Keratinocyte (primary cell): ENCODE results near the gene TUBB4B. TPM values are rescaled to one million over a fixed set of nuclear protein-coding genes. Genes with fewer than 3 reads are reported as not detected.

Experiments
- DNase-seq: peaks from one replicate; pipeline ENCODE4 v3.0.0-alpha.2; 2011; ENCODE audit warnings: low read depth, missing footprints, low spot score
- FAIRE-seq: peaks from 2 replicates; lab custom pipeline; 2011; peaks lifted over from hg19 to GRCh38; lab: Jason Lieb, UNC
- H2AFZ ChIP-seq: 2 replicates; pipeline ENCODE4 v1.6.0; 2012; ENCODE audit warnings: low read length, control low read depth, inconsistent platforms; ENCODE audit not compliant: control insufficient read depth
- H3K27ac ChIP-seq: 2 replicates; pipeline ENCODE4 v1.5.1; 2011; ENCODE audit warnings: low read length; ENCODE audit not compliant: control insufficient read depth, insufficient read depth
- H3K27me3 ChIP-seq: 3 replicates; pipeline ENCODE4 v1.6.0; 2011; ENCODE audit warnings: low read length; ENCODE audit not compliant: control insufficient read depth, insufficient read depth; ENCODE audit errors: extremely low read depth
- H3K36me3 ChIP-seq, 2 experiments: 2 replicates in 1 of 2; 3 replicates in 1 of 2; pipeline ENCODE4 v1.5.1; 2011; ENCODE audit warnings: low read length in 2 of 2, mild to moderate bottlenecking in 1 of 2; ENCODE audit not compliant: control insufficient read depth in 2 of 2, insufficient read depth in 2 of 2; ENCODE audit errors: extremely low read depth in 1 of 2
- H3K4me1 ChIP-seq: 3 replicates; pipeline ENCODE4 v1.5.1; 2011; ENCODE audit warnings: low read length; ENCODE audit not compliant: control insufficient read depth, insufficient read depth; ENCODE audit errors: extremely low read depth
- H3K4me2 ChIP-seq: 3 replicates; pipeline ENCODE4 v1.6.0; 2011; ENCODE audit warnings: low read depth, low read length; ENCODE audit not compliant: control insufficient read depth, insufficient read depth; ENCODE audit errors: extremely low read depth
- H3K4me3 ChIP-seq, 3 experiments: fragments of 200-600 bp in 1 of 3; sonication (generic) in 1 of 3; 2 replicates in 2 of 3; 3 replicates in 1 of 3; pipeline ENCODE4 v1.5.1; 2011 to 2016; ENCODE audit warnings: low read length in 3 of 3, mild to moderate bottlenecking in 3 of 3, control low read depth in 2 of 3, inconsistent platforms in 1 of 3, low read depth in 1 of 3, mixed read lengths in 1 of 3, mixed run types in 1 of 3, moderate library complexity in 1 of 3; ENCODE audit not compliant: control insufficient read depth in 2 of 3, insufficient read depth in 2 of 3; ENCODE audit errors: extremely low read depth in 1 of 3
- H3K79me2 ChIP-seq: 2 replicates; pipeline ENCODE4 v1.6.0; 2012; ENCODE audit warnings: low read length; ENCODE audit not compliant: control insufficient read depth, insufficient read depth
- H3K9ac ChIP-seq: 3 replicates; pipeline ENCODE4 v1.6.0; 2011; ENCODE audit warnings: low read length; ENCODE audit not compliant: control insufficient read depth, insufficient read depth; ENCODE audit errors: extremely low read depth
- H3K9me1 ChIP-seq: 3 replicates; pipeline ENCODE4 v1.6.0; 2011; ENCODE audit warnings: low read length; ENCODE audit not compliant: control insufficient read depth, insufficient read depth; ENCODE audit errors: extremely low read depth
- H3K9me3 ChIP-seq: 2 replicates; pipeline ENCODE4 v1.5.1; 2012; ENCODE audit warnings: low read depth, low read length; ENCODE audit not compliant: control insufficient read depth
- H4K20me1 ChIP-seq: 3 replicates; pipeline ENCODE4 v1.6.0; 2011; ENCODE audit warnings: low read length; ENCODE audit not compliant: control insufficient read depth, insufficient read depth; ENCODE audit errors: extremely low read depth
- EZH2 ChIP-seq: IDR thresholded peaks from one replicate; pipeline ENCODE4 v1.6.1; 2012; ENCODE audit warnings: inconsistent platforms, mild to moderate bottlenecking, low read length, moderate library complexity
- dilution Hi-C: fragments of 300-500 bp; cut with MboI; formaldehyde crosslinking; loops from one replicate; pipeline ENCODE4 v1.7.0; 2020; ENCODE audit warnings: low sequenced_read_pairs; ENCODE audit not compliant: extremely low pct_ligation_motif_present
- polyA plus RNA-seq, 5 experiments: library from polyadenylated mRNA; depleted of rRNA in 3 of 5; stranded (reverse) in 3 of 5; stranded (forward) in 1 of 5; unstranded in 1 of 5; fragments of >200 nt; gene quantifications; 1 replicate in 1 of 5; 2 replicates in 3 of 5; 3 replicates in 1 of 5; pipeline versions ENCODE4 v1.2.1 to v1.2.3, GENCODE V29; 2011 to 2012; ENCODE audit warnings: missing spikeins in 2 of 5, low read depth in 1 of 5, low replicate concordance in 1 of 5
- TF ChIP-seq, protein P1 (sequence below), 3 experiments: IDR thresholded peaks in 1 of 3; conservative IDR thresholded peaks in 1 of 3; optimal IDR thresholded peaks in 1 of 3; 2 replicates in 2 of 3; 3 replicates in 1 of 3; pipeline versions ENCODE3 to v1.5.1; 2011; ENCODE audit warnings: low read length in 3 of 3, mild to moderate bottlenecking in 3 of 3, moderate library complexity in 2 of 3, control low read depth in 1 of 3, inconsistent platforms in 1 of 3; ENCODE audit not compliant: insufficient read depth in 2 of 3; ENCODE audit errors: extremely low read depth in 1 of 3

The TUBB4B gene
- polyA plus RNA-seq, 1 donor (not counting 4 experiments of a cell fraction or from before 2014, with no cell fraction given): 440 TPM

DNA sequence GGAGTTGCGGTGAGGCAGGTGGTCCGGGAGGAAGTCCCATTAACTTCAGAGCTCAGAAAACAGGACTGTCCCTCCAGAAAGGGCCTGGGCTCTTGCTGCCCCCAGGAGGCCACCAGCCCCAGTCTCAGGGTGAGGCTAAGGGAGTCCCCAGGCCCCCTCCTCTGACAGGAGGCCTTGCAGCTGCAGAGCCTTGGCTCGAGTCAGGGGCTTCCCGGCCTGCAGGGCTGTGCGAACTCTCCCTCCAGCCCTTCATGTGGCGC, 6.8 kb downstream of the TUBB4B start:
- DNase-seq (no peak), FAIRE-seq (no peak)
- no peak overlapping the region for H3K4me2 ChIP-seq
- H4K20me1 ChIP-seq: peaks cover 15% of the 10 kb centered on the region
- peaks cover 25% of the 10 kb centered on the region for H3K4me1 ChIP-seq
- no peak overlapping the region for H3K27ac ChIP-seq
- H3K79me2 ChIP-seq: peaks cover 11% of the 10 kb centered on the region
- H3K36me3 ChIP-seq: peaks cover 3 to 12% of the 10 kb centered on the region in 2 experiments
- H3K9ac ChIP-seq: no peak overlapping the region
- dilution Hi-C loops: no loop called here
- H3K9me3 ChIP-seq: no peaks in the 10 kb centered on the region
- TF ChIP-seq, protein P1, sequence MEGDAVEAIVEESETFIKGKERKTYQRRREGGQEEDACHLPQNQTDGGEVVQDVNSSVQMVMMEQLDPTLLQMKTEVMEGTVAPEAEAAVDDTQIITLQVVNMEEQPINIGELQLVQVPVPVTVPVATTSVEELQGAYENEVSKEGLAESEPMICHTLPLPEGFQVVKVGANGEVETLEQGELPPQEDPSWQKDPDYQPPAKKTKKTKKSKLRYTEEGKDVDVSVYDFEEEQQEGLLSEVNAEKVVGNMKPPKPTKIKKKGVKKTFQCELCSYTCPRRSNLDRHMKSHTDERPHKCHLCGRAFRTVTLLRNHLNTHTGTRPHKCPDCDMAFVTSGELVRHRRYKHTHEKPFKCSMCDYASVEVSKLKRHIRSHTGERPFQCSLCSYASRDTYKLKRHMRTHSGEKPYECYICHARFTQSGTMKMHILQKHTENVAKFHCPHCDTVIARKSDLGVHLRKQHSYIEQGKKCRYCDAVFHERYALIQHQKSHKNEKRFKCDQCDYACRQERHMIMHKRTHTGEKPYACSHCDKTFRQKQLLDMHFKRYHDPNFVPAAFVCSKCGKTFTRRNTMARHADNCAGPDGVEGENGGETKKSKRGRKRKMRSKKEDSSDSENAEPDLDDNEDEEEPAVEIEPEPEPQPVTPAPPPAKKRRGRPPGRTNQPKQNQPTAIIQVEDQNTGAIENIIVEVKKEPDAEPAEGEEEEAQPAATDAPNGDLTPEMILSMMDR (optimal IDR thresholded peaks at IDR 0.05 in 1 of 3, IDR thresholded peaks at IDR 0.05 in 1 of 3, conservative IDR thresholded peaks at IDR 0.05 in 1 of 3; ENCODE audit: extremely low read depth in 1 of 3, insufficient read depth in 2 of 3, low read length in 3 of 3): no peak
- TF ChIP-seq EZH2: no peak
- H2AFZ ChIP-seq: no peak overlapping the region
- peaks cover 3% of the 10 kb centered on the region for H3K9me1 ChIP-seq
- H3K27me3 ChIP-seq: no peaks in the 10 kb centered on the region
- H3K4me3 ChIP-seq: no peak overlapping the region

- Histone ChIP-seq H3K9ac (no peak overlapping the region), H3K4me1 (peaks cover 5% of the 10 kb centered on the region), H2AFZ (no peak overlapping the region), H3K4me3 (no peak overlapping the region), H3K9me1 (no peaks in the 10 kb centered on the region), H3K79me2 (peaks cover 3% of the 10 kb centered on the region), H3K4me2 (no peak overlapping the region), H3K9me3 (no peaks in the 10 kb centered on the region), H4K20me1 (no peaks in the 10 kb centered on the region), H3K27ac (no peak overlapping the region), H3K27me3 (no peaks in the 10 kb centered on the region), H3K36me3 (no peaks in the 10 kb centered on the region)
- TF ChIP-seq, protein P1 (optimal IDR thresholded peaks at IDR 0.05 in 1 of 3, IDR thresholded peaks at IDR 0.05 in 1 of 3, conservative IDR thresholded peaks at IDR 0.05 in 1 of 3; ENCODE audit: extremely low read depth in 1 of 3, insufficient read depth in 2 of 3, low read length in 3 of 3): no peak
- TF ChIP-seq EZH2: no peak
- DNase-seq: no peak
- FAIRE-seq: no peak
- dilution Hi-C loops: no loop called here
These were observed 9.5 kb downstream of the TUBB4B start for GRCh38 chr9:137250329-137251193.
